HepG2 (cell line): ENCODE measurements around the gene GATA3. TPM values are rescaled to one million over a fixed set of nuclear protein-coding genes. Genes with fewer than 3 reads are reported as not detected.

Experiments
- GATAD2A ChIP-seq: IDR thresholded peaks from 2 replicates; pipeline ENCODE4 v1.6.1; 2016
- HNRNPUL1 ChIP-seq: fragments of 200-400 bp; formaldehyde crosslinking; IDR thresholded peaks from 2 replicates; pipeline ENCODE4 v1.6.1; 2017; ENCODE audit warnings: low read depth, mild to moderate bottlenecking, low read length, moderate library complexity
- MTA1 ChIP-seq: sonication (generic); formaldehyde crosslinking; IDR thresholded peaks from 2 replicates; pipeline ENCODE4 v1.4.0; 2020; ENCODE audit warnings: missing genetic modification reagents, mild to moderate bottlenecking, borderline replicate concordance
- MZF1 ChIP-seq: sonication (generic); formaldehyde crosslinking; IDR thresholded peaks from 2 replicates; pipeline ENCODE4 v1.8.1; 2023; ENCODE audit warnings: mild to moderate bottlenecking, missing genetic modification reagents, borderline replicate concordance
- THAP9 ChIP-seq: sonication (generic); formaldehyde crosslinking; IDR thresholded peaks from 2 replicates; pipeline ENCODE4; 2020; ENCODE audit warnings: missing genetic modification reagents, mild to moderate bottlenecking, borderline replicate concordance
- polyA plus RNA-seq, 8 experiments: library from polyadenylated mRNA; depleted of rRNA in 3 of 8; stranded (reverse) in 7 of 8; unstranded in 1 of 8; fragments of >200 nt; fragmentation: Illumina TruSeq in 4 of 8; extraction: Trizol in 4 of 8; gene quantifications; 2 replicates each; pipeline versions ENCODE4 v1.2.1 to v1.2.3, GENCODE V29; 2011 to 2016; ENCODE audit warnings: low read depth in 4 of 8, missing spikeins in 1 of 8, mixed read lengths in 1 of 8; ENCODE audit not compliant: insufficient read depth in 1 of 8
- total RNA-seq, 5 experiments: library from RNA; depleted of rRNA; stranded (reverse); fragments of >200 nt; fragmentation: Illumina TruSeq; extraction: Trizol; gene quantifications; 2 replicates each; pipeline ENCODE4 v1.2.3, GENCODE V29; 2016; ENCODE audit warnings: low read depth in 1 of 5
- TF ChIP-seq, protein P1 (sequence below): sonication (generic); formaldehyde crosslinking; IDR thresholded peaks from 2 replicates; pipeline ENCODE4 v1.4.0; 2020; ENCODE audit warnings: missing genetic modification reagents

Gene GATA3
- total and polyA plus RNA-seq, 2 of the 13 experiments (the other 11 are each of a cell fraction or from before 2014, with no cell fraction given): not detected

DNA sequence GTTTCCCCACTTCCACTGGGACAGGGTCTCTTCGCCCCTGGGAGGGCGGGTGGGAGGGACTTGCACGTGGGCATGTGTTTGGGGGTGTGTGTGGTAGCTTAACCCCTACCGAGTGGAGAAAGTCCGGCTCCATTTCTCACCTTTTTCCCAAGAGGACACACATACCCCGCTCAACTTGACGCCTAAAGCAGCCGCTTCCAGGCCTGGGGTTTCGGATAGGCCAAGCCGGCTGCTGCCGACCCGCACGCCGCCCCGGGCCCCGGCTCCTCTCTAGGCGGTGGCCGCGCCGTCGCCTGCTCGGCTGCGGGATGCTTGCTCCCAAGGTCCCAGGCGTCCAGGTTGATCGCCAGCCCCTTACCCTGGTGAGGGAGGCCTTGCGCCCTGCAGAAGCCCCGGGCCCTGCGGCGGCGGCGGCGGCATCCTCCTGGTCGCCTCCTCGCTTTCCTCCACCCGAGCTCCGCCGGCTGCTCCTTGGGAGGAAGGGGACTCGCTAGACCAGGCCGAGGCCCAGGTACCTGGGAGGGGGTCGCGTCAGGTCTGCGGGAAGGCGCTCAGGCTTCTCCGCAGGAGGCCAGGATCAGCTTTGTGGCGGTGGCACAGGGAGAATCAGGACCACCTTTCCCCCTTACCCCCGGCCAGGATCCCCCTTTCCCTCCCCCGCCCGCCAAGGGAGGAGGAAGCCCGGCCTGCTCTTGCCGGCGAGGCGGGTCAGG is 3.2 kb upstream of the GATA3 start (continued):
- TF ChIP-seq, protein P1, sequence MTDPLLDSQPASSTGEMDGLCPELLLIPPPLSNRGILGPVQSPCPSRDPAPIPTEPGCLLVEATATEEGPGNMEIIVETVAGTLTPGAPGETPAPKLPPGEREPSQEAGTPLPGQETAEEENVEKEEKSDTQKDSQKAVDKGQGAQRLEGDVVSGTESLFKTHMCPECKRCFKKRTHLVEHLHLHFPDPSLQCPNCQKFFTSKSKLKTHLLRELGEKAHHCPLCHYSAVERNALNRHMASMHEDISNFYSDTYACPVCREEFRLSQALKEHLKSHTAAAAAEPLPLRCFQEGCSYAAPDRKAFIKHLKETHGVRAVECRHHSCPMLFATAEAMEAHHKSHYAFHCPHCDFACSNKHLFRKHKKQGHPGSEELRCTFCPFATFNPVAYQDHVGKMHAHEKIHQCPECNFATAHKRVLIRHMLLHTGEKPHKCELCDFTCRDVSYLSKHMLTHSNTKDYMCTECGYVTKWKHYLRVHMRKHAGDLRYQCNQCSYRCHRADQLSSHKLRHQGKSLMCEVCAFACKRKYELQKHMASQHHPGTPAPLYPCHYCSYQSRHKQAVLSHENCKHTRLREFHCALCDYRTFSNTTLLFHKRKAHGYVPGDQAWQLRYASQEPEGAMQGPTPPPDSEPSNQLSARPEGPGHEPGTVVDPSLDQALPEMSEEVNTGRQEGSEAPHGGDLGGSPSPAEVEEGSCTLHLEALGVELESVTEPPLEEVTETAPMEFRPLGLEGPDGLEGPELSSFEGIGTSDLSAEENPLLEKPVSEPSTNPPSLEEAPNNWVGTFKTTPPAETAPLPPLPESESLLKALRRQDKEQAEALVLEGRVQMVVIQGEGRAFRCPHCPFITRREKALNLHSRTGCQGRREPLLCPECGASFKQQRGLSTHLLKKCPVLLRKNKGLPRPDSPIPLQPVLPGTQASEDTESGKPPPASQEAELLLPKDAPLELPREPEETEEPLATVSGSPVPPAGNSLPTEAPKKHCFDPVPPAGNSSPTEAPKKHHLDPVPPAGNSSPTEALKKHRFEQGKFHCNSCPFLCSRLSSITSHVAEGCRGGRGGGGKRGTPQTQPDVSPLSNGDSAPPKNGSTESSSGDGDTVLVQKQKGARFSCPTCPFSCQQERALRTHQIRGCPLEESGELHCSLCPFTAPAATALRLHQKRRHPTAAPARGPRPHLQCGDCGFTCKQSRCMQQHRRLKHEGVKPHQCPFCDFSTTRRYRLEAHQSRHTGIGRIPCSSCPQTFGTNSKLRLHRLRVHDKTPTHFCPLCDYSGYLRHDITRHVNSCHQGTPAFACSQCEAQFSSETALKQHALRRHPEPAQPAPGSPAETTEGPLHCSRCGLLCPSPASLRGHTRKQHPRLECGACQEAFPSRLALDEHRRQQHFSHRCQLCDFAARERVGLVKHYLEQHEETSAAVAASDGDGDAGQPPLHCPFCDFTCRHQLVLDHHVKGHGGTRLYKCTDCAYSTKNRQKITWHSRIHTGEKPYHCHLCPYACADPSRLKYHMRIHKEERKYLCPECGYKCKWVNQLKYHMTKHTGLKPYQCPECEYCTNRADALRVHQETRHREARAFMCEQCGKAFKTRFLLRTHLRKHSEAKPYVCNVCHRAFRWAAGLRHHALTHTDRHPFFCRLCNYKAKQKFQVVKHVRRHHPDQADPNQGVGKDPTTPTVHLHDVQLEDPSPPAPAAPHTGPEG (CRISPR knock-in tag): no peak
- TF ChIP-seq MZF1 (no peak), HNRNPUL1 (no peak), MTA1 (CRISPR knock-in tag) (no peak), THAP9 (no peak), GATAD2A (CRISPR knock-in tag) (no peak)
